ENCODE results near the gene TGM2. TPM values are rescaled to one million over a fixed set of nuclear protein-coding genes. Genes with fewer than 3 reads are reported as not detected.

Gene TGM2
- total and polyA plus RNA-seq, 9 of the 15 experiments (the other 6 are each of a cell fraction or from before 2014, with no cell fraction given), result 5.5 to 78.5 (median 37.6) TPM

DNA sequence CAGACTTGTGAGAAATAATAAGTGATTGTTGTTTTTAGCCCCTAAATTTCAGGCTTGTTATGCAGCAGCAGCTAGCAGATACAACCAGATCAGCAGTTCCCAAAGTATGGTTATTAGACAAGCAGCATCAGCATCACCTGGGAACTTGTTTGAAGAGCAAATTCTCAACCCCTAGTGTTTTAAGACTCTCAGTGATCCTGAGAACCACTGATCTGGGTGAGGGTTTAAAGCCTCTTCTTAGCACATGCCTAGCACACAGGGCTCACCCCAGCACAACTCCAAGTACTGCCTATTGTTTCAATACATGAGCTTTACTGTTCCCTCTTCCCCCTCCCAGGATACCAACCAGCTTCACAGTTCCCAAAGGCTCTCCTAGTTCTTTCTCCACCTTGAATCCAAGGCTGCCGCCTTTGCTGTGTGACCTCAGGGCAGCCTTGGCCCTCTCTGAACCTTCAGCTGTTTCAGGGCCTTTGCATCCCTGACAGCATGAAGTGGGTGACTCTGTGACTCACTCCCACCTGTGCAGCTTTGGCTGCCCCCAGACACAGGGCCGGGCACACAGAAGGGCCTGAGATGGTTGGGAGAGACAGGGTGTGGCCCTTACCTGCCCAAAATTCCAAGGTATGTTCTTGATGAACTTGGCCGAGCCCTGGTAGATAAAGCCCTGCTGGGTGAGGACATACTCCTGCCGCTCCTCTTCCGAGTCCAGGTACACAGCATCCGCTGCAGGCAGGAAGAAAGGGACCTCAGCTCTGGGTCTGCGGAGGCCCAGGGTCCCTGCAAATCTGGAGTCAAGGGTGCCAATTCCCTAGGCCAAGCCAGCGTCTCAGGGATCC lies 14.5 kb downstream of the TGM2 start:
- POLR2A ChIA-PET, result interaction anchor here (1.3 kb wide), 2 partner anchors 9 to 63 kb away, joined by 4 read pairs; no protein-coding TSS in a partner anchor
- Histone ChIP-seq H4K20me1 (replicated peaks; ENCODE audit: control insufficient read depth, insufficient read depth, low read length) (no peaks in the 10 kb centered on the region), H3K9me3 (replicated peaks; ENCODE audit: control insufficient read depth, insufficient read depth, low read depth, low read length) (no peaks in the 10 kb centered on the region), H3K9ac (ENCODE audit: insufficient read depth in 1 of 2, low read depth in 2 of 2, low read length in 2 of 2) (no peak overlapping the region), H3K27me3 (ENCODE audit: control insufficient read depth in 2 of 2, insufficient read depth in 2 of 2, low read length in 2 of 2) (no peaks in the 10 kb centered on the region), H3K79me2 (ENCODE audit: control insufficient read depth, insufficient read depth, low read length) (no peaks in the 10 kb centered on the region), H3K4me3 (no peak overlapping the region), H2AFZ (ENCODE audit: low read depth, low read length) (no peak overlapping the region), H3K9me1 (ENCODE audit: control insufficient read depth, insufficient read depth, low read length) (no peaks in the 10 kb centered on the region), H3K36me3 (ENCODE audit: control insufficient read depth, insufficient read depth, low read length) (peaks cover 90% of the 10 kb centered on the region), H3K4me2 (ENCODE audit: insufficient read depth, low read length) (no peak overlapping the region), H3K4me1 (replicated peaks in 1 of 2; ENCODE audit: control insufficient read depth in 2 of 2, insufficient read depth in 2 of 2, low read length in 2 of 2) (peaks cover 0 to 10% of the 10 kb centered on the region in 2 experiments; a peak in 2 of 5 replicates), H3K27ac (ENCODE audit: extremely low read depth, low read depth, low read length) (no peak overlapping the region)
- BruUV-seq (replicated peaks), result no TSS peak
- FAIRE-seq (no peak), ATAC-seq (no peak), DNase-seq (ENCODE audit: extremely low read depth in 1 of 4, low spot score in 3 of 4) (no peak)
- TF ChIP-seq ADNP (tag; IDR thresholded peaks at IDR 0.05), result 0 out of 2 replicates have a peak, but pooled peaks have one; percentile 7
- peak; percentile 3 for TF ChIP-seq RBM25 (IDR thresholded peaks at IDR 0.05; ENCODE audit: low read depth, low read length, severe bottlenecking)
- TF ChIP-seq BCOR (IDR thresholded peaks at IDR 0.05), result peak; percentile 77; the same call in 1 of the 2 replicates
- no peak for TF ChIP-seq ZNF408 (CRISPR knock-in tag; IDR thresholded peaks at IDR 0.05; ENCODE audit: low read depth)
- TF ChIP-seq GATAD2A (IDR thresholded peaks at IDR 0.05), result no peak
- TF ChIP-seq KDM1A (IDR thresholded peaks at IDR 0.05), result peak in 1 of 2 experiments; percentile 40; a peak in 1 of 4 replicates
- TF ChIP-seq ZFP36 (IDR thresholded peaks at IDR 0.05; ENCODE audit: low read depth, low read length, partially characterized antibody), result peak; percentile 45
- intact Hi-C loops (cut with micrococcal nuclease) (no loop called here), in situ Hi-C loops (cut with MboI) (no loop called here)
- CTCF ChIA-PET (ENCODE audit: low intra/inter-chr PET ratio), result no interaction called here
- 97% methylated on average over 8 of the region's 8 CpGs for WGBS (ENCODE audit: insufficient coverage, low coverage, missing lambda C conversion rate)
